Activated B cell treated with CpG ODN at 0.5 μM for 24 hours (primary cell): Measurements from ENCODE around the gene DDX10. TPM values are rescaled to one million over a fixed set of nuclear protein-coding genes. Genes with fewer than 3 reads are reported as not detected.

Source experiments
- ATAC-seq: fragments of 200-7000 bp; cut with Tn5 transposase; one replicate; pipeline ENCODE4 v1.10.0; 2021; ENCODE audit warnings: low read depth, mild to moderate bottlenecking, moderate library complexity
- CTCF ChIA-PET: fragments of 350-600 bp; sonication (Branson Sonifier 250); formaldehyde crosslinking; loops from one replicate; lab custom pipeline; 2021; ENCODE audit warnings: antibody characterized with exemption; lab: Charles Lee
- POLR2A ChIA-PET: fragments of 350-600 bp; sonication (Branson Sonifier 250); formaldehyde crosslinking; loops from one replicate; lab custom pipeline; 2021; ENCODE audit warnings: antibody characterized with exemption; lab: Charles Lee
- DNase-seq: peaks from one replicate; pipeline ENCODE4 v3.0.0; 2022
- H3K27ac Mint-ChIP-seq: one replicate; pipeline ENCODE4 v1.8.0; 2020; ENCODE audit warnings: mixed read lengths
- H3K27me3 Mint-ChIP-seq: one replicate; pipeline ENCODE4 v1.8.0; 2021; ENCODE audit warnings: mixed read lengths
- H3K36me3 Mint-ChIP-seq: one replicate; pipeline ENCODE4 v1.8.0; 2021; ENCODE audit warnings: low read depth, mixed read lengths
- H3K4me1 Mint-ChIP-seq: one replicate; pipeline ENCODE4 v1.8.0; 2021; ENCODE audit warnings: mixed read lengths
- H3K4me3 Mint-ChIP-seq: one replicate; pipeline ENCODE4 v1.8.0; 2020; ENCODE audit warnings: mild to moderate bottlenecking, mixed read lengths
- H3K9me3 Mint-ChIP-seq: one replicate; pipeline ENCODE4 v1.8.0; 2020; ENCODE audit warnings: mixed read lengths
- intact Hi-C: fragments of 100-400 bp; cut with micrococcal nuclease; formaldehyde crosslinking; loops from one replicate; pipeline ENCODE4 v1.15.1; 2024
- total RNA-seq: library from RNA; stranded (reverse); gene quantifications from 2 replicates; pipeline ENCODE4 v1.2.3, GENCODE V29; 2022
- TF ChIP-seq, protein P1 (sequence below): fragments of 200-600 bp; IDR thresholded peaks from one replicate; pipeline ENCODE4 v1.8.0; 2022; ENCODE audit warnings: antibody characterized with exemption, mild to moderate bottlenecking

The DDX10 gene
- total RNA-seq, 1 donor from 2014 or later, result 43.3 TPM

DNA sequence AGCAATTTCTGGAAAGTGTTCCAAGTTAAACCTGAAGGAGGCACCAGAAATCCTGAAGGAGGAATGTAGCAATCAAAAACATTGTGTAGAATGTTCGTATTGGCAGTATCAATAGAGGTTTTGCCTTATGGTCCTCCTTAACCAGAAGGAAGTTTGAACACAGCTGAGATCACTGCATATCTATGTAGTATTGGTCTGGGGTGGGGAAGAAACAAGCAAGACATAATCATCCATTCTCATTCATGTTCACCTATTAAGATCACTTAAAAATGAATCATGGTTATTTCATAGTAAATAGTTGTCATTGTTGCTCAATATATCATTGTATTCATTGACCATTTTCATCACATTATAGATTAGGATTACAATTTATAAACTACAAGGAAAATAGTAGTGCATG, 160.5 kb downstream of the DDX10 start:
- no peak for DNase-seq
- no peak for ATAC-seq
- Mint-ChIP-seq H3K27ac (no peak overlapping the region), H3K9me3 (peaks cover 1% of the 10 kb centered on the region), H3K36me3 (peaks cover 4% of the 10 kb centered on the region), H3K4me3 (no peak overlapping the region), H3K4me1 (peaks cover 2% of the 10 kb centered on the region), H3K27me3 (no peaks in the 10 kb centered on the region)
- POLR2A ChIA-PET, result no interaction called here
- intact Hi-C loops, result no loop called here
- TF ChIP-seq, protein P1, sequence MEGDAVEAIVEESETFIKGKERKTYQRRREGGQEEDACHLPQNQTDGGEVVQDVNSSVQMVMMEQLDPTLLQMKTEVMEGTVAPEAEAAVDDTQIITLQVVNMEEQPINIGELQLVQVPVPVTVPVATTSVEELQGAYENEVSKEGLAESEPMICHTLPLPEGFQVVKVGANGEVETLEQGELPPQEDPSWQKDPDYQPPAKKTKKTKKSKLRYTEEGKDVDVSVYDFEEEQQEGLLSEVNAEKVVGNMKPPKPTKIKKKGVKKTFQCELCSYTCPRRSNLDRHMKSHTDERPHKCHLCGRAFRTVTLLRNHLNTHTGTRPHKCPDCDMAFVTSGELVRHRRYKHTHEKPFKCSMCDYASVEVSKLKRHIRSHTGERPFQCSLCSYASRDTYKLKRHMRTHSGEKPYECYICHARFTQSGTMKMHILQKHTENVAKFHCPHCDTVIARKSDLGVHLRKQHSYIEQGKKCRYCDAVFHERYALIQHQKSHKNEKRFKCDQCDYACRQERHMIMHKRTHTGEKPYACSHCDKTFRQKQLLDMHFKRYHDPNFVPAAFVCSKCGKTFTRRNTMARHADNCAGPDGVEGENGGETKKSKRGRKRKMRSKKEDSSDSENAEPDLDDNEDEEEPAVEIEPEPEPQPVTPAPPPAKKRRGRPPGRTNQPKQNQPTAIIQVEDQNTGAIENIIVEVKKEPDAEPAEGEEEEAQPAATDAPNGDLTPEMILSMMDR, result no peak
- CTCF ChIA-PET, result no interaction called here

DNA sequence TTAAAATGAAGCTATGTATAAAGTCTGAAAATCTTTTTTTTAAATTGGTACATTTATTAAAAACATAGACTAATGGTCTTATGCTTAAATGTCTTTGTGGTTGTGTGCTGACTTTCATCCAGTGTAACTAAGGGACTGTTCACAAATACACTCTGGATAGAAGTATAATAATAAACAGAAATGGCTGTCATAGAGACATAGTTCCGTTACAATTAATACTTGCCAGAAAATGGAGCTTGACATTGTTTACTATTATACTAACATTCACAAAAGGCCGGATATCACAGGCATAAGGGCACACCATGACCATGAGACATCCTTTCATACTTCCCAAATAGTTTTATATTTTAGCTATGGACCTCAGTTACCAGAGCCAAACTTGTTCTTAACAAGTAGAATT, 161.3 kb downstream of the DDX10 start:
- TF ChIP-seq, protein P1, result no peak
- H3K4me3 Mint-ChIP-seq, result no peak overlapping the region
- ChIA-PET POLR2A (no interaction called here), CTCF (no interaction called here)
- H3K9me3 Mint-ChIP-seq, result peaks cover 3% of the 10 kb centered on the region
- DNase-seq (no peak), ATAC-seq (no peak)
- no peak overlapping the region for H3K27ac Mint-ChIP-seq
- H3K27me3 Mint-ChIP-seq, result no peaks in the 10 kb centered on the region
- peaks cover 3% of the 10 kb centered on the region for H3K4me1 Mint-ChIP-seq
- intact Hi-C loops, result no loop called here
- H3K36me3 Mint-ChIP-seq, result peaks cover 2% of the 10 kb centered on the region

GRCh38 chr11:108835624-108836023, 170.8 kb downstream of the DDX10 start:
- Mint-ChIP-seq H3K4me1 (peaks cover 4% of the 10 kb centered on the region), H3K36me3 (peaks cover 25% of the 10 kb centered on the region)
- no peak for ATAC-seq

GRCh38 chr11:108836541-108836940, 171.7 kb downstream of the DDX10 start:
- no peak overlapping the region for H3K27ac Mint-ChIP-seq
- no peaks in the 10 kb centered on the region for H3K27me3 Mint-ChIP-seq
- no peak for ATAC-seq
- ChIA-PET POLR2A (no interaction called here), CTCF (no interaction called here)
- no peak overlapping the region for H3K4me3 Mint-ChIP-seq
- H3K9me3 Mint-ChIP-seq, result no peaks in the 10 kb centered on the region
- intact Hi-C loops, result no loop called here
- TF ChIP-seq, protein P1, result no peak
- peaks cover 4% of the 10 kb centered on the region for H3K4me1 Mint-ChIP-seq
- DNase-seq, result no peak
- H3K36me3 Mint-ChIP-seq, result peaks cover 34% of the 10 kb centered on the region

More at GRCh38 chr11:108835624-108836023, 170.8 kb downstream of the DDX10 start:
- intact Hi-C loops, result no loop called here
- POLR2A ChIA-PET, result no interaction called here
- no peaks in the 10 kb centered on the region for H3K27me3 Mint-ChIP-seq
- CTCF ChIA-PET, result no interaction called here
- H3K27ac Mint-ChIP-seq, result no peak overlapping the region
- DNase-seq, result no peak
- H3K9me3 Mint-ChIP-seq, result no peaks in the 10 kb centered on the region
- TF ChIP-seq, protein P1, result no peak
- H3K4me3 Mint-ChIP-seq, result no peak overlapping the region

- intact Hi-C loops, result no loop called here
- Mint-ChIP-seq H3K4me1 (peaks cover 2% of the 10 kb centered on the region), H3K27ac (no peak overlapping the region), H3K36me3 (peaks cover 40% of the 10 kb centered on the region), H3K4me3 (no peak overlapping the region), H3K9me3 (no peaks in the 10 kb centered on the region), H3K27me3 (no peaks in the 10 kb centered on the region)
- no peak for DNase-seq
- ATAC-seq, result no peak
- ChIA-PET CTCF (no interaction called here), POLR2A (no interaction called here)
- TF ChIP-seq, protein P1, result no peak
Observed at GRCh38 chr11:108838102-108838791, 173.4 kb downstream of the DDX10 start.
